Endodermal cell (in vitro differentiated cells): Measurements from ENCODE around the gene SOD3. TPM values are rescaled to one million over a fixed set of nuclear protein-coding genes. Genes with fewer than 3 reads are reported as not detected.

ENCODE experiments used
- DNase-seq: peaks from one replicate; pipeline ENCODE4 v3.0.0-alpha.2; 2017
- H3K27ac ChIP-seq: 2 replicates; pipeline ENCODE4 v1.5.1; 2013; ENCODE audit warnings: mild to moderate bottlenecking, low read depth, low read length, moderate library complexity
- H3K27me3 ChIP-seq: 2 replicates; pipeline ENCODE4 v1.6.1; 2013; ENCODE audit warnings: mild to moderate bottlenecking, low read length, moderate library complexity; ENCODE audit not compliant: insufficient read depth, control insufficient read depth, poor library complexity, severe bottlenecking
- H3K36me3 ChIP-seq: 2 replicates; pipeline ENCODE4 v1.7.0; 2013; ENCODE audit warnings: mild to moderate bottlenecking, low read length, moderate library complexity; ENCODE audit not compliant: control insufficient read depth, insufficient read depth
- H3K4me1 ChIP-seq: one replicate; pipeline ENCODE4 v1.7.0; 2013; ENCODE audit warnings: low read length; ENCODE audit not compliant: control insufficient read depth, insufficient read depth
- H3K4me3 ChIP-seq: 2 replicates; pipeline ENCODE4 v1.5.1; 2013; ENCODE audit warnings: mild to moderate bottlenecking, low read length, moderate library complexity
- H3K9ac ChIP-seq: 2 replicates; pipeline ENCODE4 v1.6.1; 2013; ENCODE audit warnings: mild to moderate bottlenecking, low read length, moderate library complexity; ENCODE audit not compliant: poor library complexity, severe bottlenecking; ENCODE audit errors: extremely low read depth
- H3K9me3 ChIP-seq: 2 replicates; pipeline ENCODE4 v1.6.1; 2013; ENCODE audit warnings: mild to moderate bottlenecking, low read length, moderate library complexity; ENCODE audit not compliant: control insufficient read depth
- H3K27ac Mint-ChIP-seq: 2 replicates; pipeline ENCODE4 v1.8.0; 2020; ENCODE audit warnings: mixed read lengths
- H3K27me3 Mint-ChIP-seq: 2 replicates; pipeline ENCODE4 v1.8.0; 2021; ENCODE audit warnings: mild to moderate bottlenecking, mixed read lengths; ENCODE audit not compliant: insufficient read depth
- H3K36me3 Mint-ChIP-seq: 2 replicates; pipeline ENCODE4 v1.8.0; 2020; ENCODE audit warnings: low read depth, mixed read lengths
- H3K4me1 Mint-ChIP-seq: 2 replicates; pipeline ENCODE4 v1.8.0; 2020; ENCODE audit warnings: mixed read lengths
- H3K4me3 Mint-ChIP-seq: 2 replicates; pipeline ENCODE4 v1.8.0; 2020; ENCODE audit warnings: mild to moderate bottlenecking, moderate library complexity, mixed read lengths
- H3K9me3 Mint-ChIP-seq: 2 replicates; pipeline ENCODE4 v1.8.0; 2020; ENCODE audit warnings: mild to moderate bottlenecking, mixed read lengths
- CTCF ChIP-seq: fragments of 200-600 bp; sonication (generic); conservative IDR thresholded peaks from 2 replicates; pipeline ENCODE4 v1.5.0; 2021; ENCODE audit warnings: antibody characterized with exemption, mild to moderate bottlenecking
- WGBS, 2 experiments: methylation state at CpG; one replicate each; pipeline versions ENCODE4 v1.1.5 to v1.1.7; 2013; ENCODE audit warnings: missing lambda C conversion rate in 2 of 2, mixed read lengths in 1 of 2; ENCODE audit not compliant: insufficient coverage in 1 of 2, insufficient read length in 1 of 2; 5-methylcytosine and 5-hydroxymethylcytosine counted together
- long read RNA-seq, 4 experiments: library from polyadenylated mRNA in 2 of 4; library from RNA in 1 of 4; library from capped mRNA in 1 of 4; stranded (forward) in 3 of 4; unstranded in 1 of 4; transcript quantifications; one replicate each; pipeline ENCODE4 v2.0.0, GENCODE V29; 2020 to 2021; ENCODE audit warnings: inconsistent platforms in 1 of 4
- polyA plus RNA-seq, 2 experiments: library from polyadenylated mRNA; stranded (reverse); fragments of 50-300 nt; gene quantifications; one replicate each; pipeline ENCODE4 v1.2.3, GENCODE V29; 2013
- total RNA-seq, 2 donors: library from RNA; stranded (reverse); fragmentation: NEBNext Ultra II Directional in 1 of 2; extraction: Animal tissue kit (Norgen Biotek cat#: 25700) in 1 of 2; gene quantifications; 2 replicates in 1 of 2; 3 replicates in 1 of 2; pipeline ENCODE4 v1.2.1, GENCODE V29; 2021

SOD3 gene, protein sequence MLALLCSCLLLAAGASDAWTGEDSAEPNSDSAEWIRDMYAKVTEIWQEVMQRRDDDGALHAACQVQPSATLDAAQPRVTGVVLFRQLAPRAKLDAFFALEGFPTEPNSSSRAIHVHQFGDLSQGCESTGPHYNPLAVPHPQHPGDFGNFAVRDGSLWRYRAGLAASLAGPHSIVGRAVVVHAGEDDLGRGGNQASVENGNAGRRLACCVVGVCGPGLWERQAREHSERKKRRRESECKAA
- total RNA-seq: 1 to 10 TPM; 5.7 to 8.7 TPM
- polyA plus RNA-seq (2013, experiment 1 of 2): 2.1 TPM
- 2.1 TPM for polyA plus RNA-seq (2013, experiment 2 of 2)
- long read RNA-seq, experiment 1, transcript SOD3-201 (2 exons, 1,526 nt): major isoform, 8 of 19 reads
- long read RNA-seq, experiment 1, partial matches to known transcripts: 0 of 19 reads
- long read RNA-seq, experiment 1, other reads (novel, unspliced or antisense): 11 of 19 reads
- long read RNA-seq, experiment 2, transcript SOD3-201 (2 exons, 1,526 nt): major isoform, 10 of 13 reads
- long read RNA-seq, experiment 2, partial matches to known transcripts: 1 of 13 reads
- long read RNA-seq, experiment 2, other reads (novel, unspliced or antisense): 2 of 13 reads
- long read RNA-seq, experiment 3: 0 reads
- long read RNA-seq, experiment 4: 0 reads

DNA sequence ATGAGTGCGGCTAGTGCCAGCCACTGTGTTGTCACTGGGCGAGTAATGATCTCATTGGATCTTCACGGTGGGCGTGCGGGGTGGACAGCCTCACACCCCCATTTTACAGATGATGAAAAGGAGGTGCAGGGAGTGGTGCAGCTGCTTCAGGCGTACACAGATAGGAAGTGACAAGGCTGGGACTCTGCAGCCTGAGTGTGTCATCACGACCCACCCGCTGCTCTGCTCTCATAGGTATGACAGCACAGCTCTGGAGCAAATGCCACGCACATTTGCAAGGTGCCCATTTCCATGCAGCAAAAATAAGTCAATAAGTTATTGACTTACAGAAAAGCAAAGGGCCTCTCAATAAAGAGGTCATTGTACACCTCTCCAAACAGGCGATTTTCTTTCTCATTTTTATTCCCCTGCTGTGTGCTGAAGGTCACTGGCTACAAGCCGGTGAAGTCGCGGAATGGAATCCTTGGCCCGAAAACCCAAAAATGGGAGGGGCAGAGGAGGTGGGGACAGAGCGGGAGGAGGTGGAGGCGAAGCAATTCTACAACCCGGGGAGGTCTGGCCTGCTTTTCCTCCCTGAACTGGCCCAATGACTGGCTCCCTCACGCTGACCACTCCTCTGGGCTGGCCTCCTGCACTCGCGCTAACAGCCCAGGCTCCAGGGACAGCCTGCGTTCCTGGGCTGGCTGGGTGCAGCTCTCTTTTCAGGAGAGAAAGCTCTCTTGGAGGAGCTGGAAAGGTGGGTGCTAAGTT, at the start of gene SOD3:
Gene SOD3 (plus strand): TSS at position 658 of the 750 bp plus-strand sequence. CDS start 3,949 bp downstream, outside the sequence.
- Mint-ChIP-seq H3K27me3 (peaks cover 63% of the 10 kb centered on the region), H3K27ac (peak within 1 kb of the TSS; percentile 64), H3K4me1 (peaks cover 35% of the 10 kb centered on the region), H3K4me3 (peak within 1 kb of the TSS; percentile 52), H3K36me3 (no peaks in the 10 kb centered on the region), H3K9me3 (no peaks in the 10 kb centered on the region)
- TF ChIP-seq CTCF: no peak
- peak; percentile 93 for DNase-seq
- H3K9ac ChIP-seq: no peak within 1 kb of the TSS
- WGBS, 2 experiments: 39 to 45% methylated on average over 13 to 21 of the region's 21 CpGs
- no peak within 1 kb of the TSS for H3K27ac ChIP-seq
- peaks cover 17% of the 10 kb centered on the region for H3K4me1 ChIP-seq
- H3K36me3 ChIP-seq: no peaks in the 10 kb centered on the region
- peak within 1 kb of the TSS; percentile 69 for H3K4me3 ChIP-seq
- H3K9me3 ChIP-seq: no peaks in the 10 kb centered on the region
- peaks cover 37% of the 10 kb centered on the region for H3K27me3 ChIP-seq

DNA sequence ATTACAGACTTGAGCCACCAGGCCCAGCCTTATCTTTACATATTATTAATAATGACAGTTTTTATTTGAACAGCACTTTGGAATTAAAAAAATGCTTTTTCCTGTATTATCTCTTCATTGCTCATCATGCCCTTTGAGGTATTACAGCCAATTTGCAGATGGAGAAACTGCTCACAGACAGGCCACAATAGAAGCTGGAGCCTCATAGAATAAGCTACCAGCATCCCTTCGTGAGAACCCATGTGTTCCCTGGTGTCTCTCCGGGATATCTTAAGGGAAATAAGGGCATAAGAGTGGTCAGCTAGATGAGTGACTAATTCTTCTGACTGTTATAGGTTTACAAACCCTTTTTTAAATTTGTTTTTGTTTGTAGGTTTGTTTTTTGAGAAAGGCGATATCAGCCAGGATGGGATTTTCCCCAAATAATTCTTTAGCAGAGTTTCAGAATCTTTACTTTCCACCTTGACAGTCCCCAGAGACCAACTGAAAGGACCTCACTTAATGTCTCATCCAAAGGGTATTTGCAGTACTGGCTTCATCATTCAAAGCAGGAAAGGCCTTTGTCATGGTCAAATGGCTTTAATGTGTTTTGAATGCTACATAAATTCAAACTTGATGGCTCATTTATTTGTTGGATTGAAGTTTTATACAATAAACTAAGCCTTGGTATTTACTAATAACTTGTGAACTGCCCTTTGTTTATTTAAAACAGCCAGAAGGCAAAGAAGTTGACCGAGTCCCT, 48.0 kb upstream of the SOD3 start:
- Histone ChIP-seq H3K4me3 (no peak overlapping the region), H3K4me1 (peaks cover 2% of the 10 kb centered on the region), H3K36me3 (no peaks in the 10 kb centered on the region), H3K9ac (no peak overlapping the region), H3K27ac (no peak overlapping the region), H3K27me3 (no peaks in the 10 kb centered on the region), H3K9me3 (no peaks in the 10 kb centered on the region)
- no peak for DNase-seq
- no peak overlapping the region for H3K4me3 Mint-ChIP-seq
- no peaks in the 10 kb centered on the region for H3K36me3 Mint-ChIP-seq
- 89 to 100% methylated on average over 1 to 4 of the region's 4 CpGs for WGBS, 2 experiments
- H3K27ac Mint-ChIP-seq: no peak overlapping the region
- no peak for TF ChIP-seq CTCF
- H3K27me3 Mint-ChIP-seq: peaks cover 20% of the 10 kb centered on the region
- peaks cover 9% of the 10 kb centered on the region for H3K9me3 Mint-ChIP-seq
- peaks cover 6% of the 10 kb centered on the region for H3K4me1 Mint-ChIP-seq

DNA sequence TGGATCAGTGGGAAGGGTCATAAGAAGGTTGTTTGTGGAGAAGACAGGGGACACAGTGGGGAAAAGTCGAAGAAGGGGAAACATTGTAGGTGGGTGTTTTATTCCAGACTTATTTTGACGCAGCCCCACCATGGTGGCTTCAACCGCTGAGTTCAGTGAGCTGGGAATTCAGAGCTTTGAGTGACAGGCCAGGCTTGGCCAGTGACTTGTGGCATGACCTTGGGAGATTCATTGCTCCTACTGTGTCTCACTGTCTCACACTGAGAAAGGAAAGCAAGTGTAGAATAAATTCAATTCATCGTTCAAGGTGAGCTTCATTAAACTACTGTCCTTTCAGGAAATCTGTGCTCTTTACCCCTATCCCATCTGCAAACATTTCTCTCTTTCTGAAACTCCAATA, 47.4 kb upstream of the SOD3 start:
- Histone ChIP-seq H3K36me3 (no peaks in the 10 kb centered on the region), H3K27ac (no peak overlapping the region), H3K9me3 (no peaks in the 10 kb centered on the region), H3K27me3 (no peaks in the 10 kb centered on the region), H3K9ac (no peak overlapping the region), H3K4me1 (peaks cover 2% of the 10 kb centered on the region), H3K4me3 (no peak overlapping the region)
- no peak for TF ChIP-seq CTCF
- Mint-ChIP-seq H3K4me3 (no peak overlapping the region), H3K4me1 (peaks cover 6% of the 10 kb centered on the region), H3K27ac (no peak overlapping the region), H3K9me3 (peaks cover 3% of the 10 kb centered on the region), H3K27me3 (peaks cover 17% of the 10 kb centered on the region), H3K36me3 (no peaks in the 10 kb centered on the region)
- 90% methylated on average over 2 to 4 of the region's 4 CpGs for WGBS, 2 experiments
- no peak for DNase-seq
